PC-9 (cell line): ENCODE measurements around the gene FBXO10. TPM values are rescaled to one million over a fixed set of nuclear protein-coding genes. Genes with fewer than 3 reads are reported as not detected.

Experiments
- BruUV-seq: library from RNA; stranded (reverse); fragments of 400-500 nt; replicated peaks from 2 replicates; lab custom pipeline; 2021; lab: Mats Ljungman, UMichigan
- CTCF ChIA-PET: fragments of 300-600 bp; sonication (Branson Sonifier 250); formaldehyde crosslinking; loops from one replicate; lab custom pipeline; 2022; ENCODE audit warnings: antibody characterized with exemption; lab: Charles Lee
- POLR2A ChIA-PET: fragments of 300-600 bp; sonication (Branson Sonifier 250); formaldehyde crosslinking; loops from one replicate; lab custom pipeline; 2022; ENCODE audit warnings: antibody characterized with exemption; ENCODE audit not compliant: unreplicated experiment; lab: Charles Lee
- DNase-seq, 2 experiments: peaks; one replicate each; pipeline versions ENCODE4 v3.0.0 to v3.0.0-alpha.2; 2015 to 2022; ENCODE audit warnings: mixed read lengths in 1 of 2
- H2AFZ ChIP-seq: fragments of 200-600 bp; sonication (generic); 2 replicates; pipeline ENCODE4 v1.8.1; 2017; ENCODE audit warnings: antibody characterized with exemption
- H3F3A ChIP-seq: fragments of 200-600 bp; sonication (generic); 2 replicates; pipeline ENCODE4 v1.8.1; 2017; ENCODE audit warnings: antibody characterized with exemption, mild to moderate bottlenecking, low read depth; ENCODE audit not compliant: insufficient read depth
- H3K27ac ChIP-seq: fragments of 200-600 bp; sonication (generic); 2 replicates; pipeline ENCODE4 v1.6.1; 2016; ENCODE audit warnings: mixed run types
- H3K27me3 ChIP-seq: fragments of 200-600 bp; sonication (generic); 2 replicates; pipeline ENCODE4 v1.6.1; 2016; ENCODE audit warnings: low read depth, mixed run types; ENCODE audit not compliant: insufficient read depth
- H3K36me3 ChIP-seq: fragments of 200-600 bp; sonication (generic); 2 replicates; pipeline ENCODE4 v1.6.1; 2016; ENCODE audit warnings: low read depth, mixed run types
- H3K4me1 ChIP-seq: fragments of 200-600 bp; sonication (generic); replicated peaks from 2 replicates; pipeline ENCODE4 v1.6.1; 2016; ENCODE audit warnings: mixed run types; ENCODE audit not compliant: insufficient read depth
- H3K4me2 ChIP-seq: fragments of 200-600 bp; sonication (generic); 2 replicates; pipeline ENCODE4 v1.6.1; 2017; ENCODE audit warnings: mixed run types
- H3K4me3 ChIP-seq: fragments of 200-600 bp; sonication (generic); 2 replicates; pipeline ENCODE4 v1.6.1; 2016; ENCODE audit warnings: mixed run types
- H3K79me2 ChIP-seq: fragments of 200-600 bp; sonication (generic); 2 replicates; pipeline ENCODE4 v1.6.1; 2017; ENCODE audit warnings: low read depth, mixed run types
- H3K9me2 ChIP-seq: fragments of 200-600 bp; sonication (generic); 2 replicates; pipeline ENCODE4 v1.8.1; 2017; ENCODE audit warnings: mild to moderate bottlenecking; ENCODE audit not compliant: insufficient read depth
- H3K9me3 ChIP-seq: fragments of 200-600 bp; sonication (generic); 2 replicates; pipeline ENCODE4 v1.8.1; 2016; ENCODE audit warnings: low read depth; ENCODE audit not compliant: insufficient read depth
- H4K20me1 ChIP-seq: fragments of 200-600 bp; sonication (generic); 2 replicates; pipeline ENCODE4 v1.8.1; 2017; ENCODE audit not compliant: insufficient read depth
- EZH2 ChIP-seq: fragments of 200-600 bp; sonication (generic); IDR thresholded peaks from 2 replicates; pipeline ENCODE4 v1.8.0; 2017; ENCODE audit warnings: antibody characterized with exemption, low read depth
- intact Hi-C: fragments of 100-400 bp; cut with micrococcal nuclease; formaldehyde crosslinking; loops from one replicate; pipeline ENCODE4 v1.10.0; 2022; ENCODE audit not compliant: unreplicated experiment
- total RNA-seq: library from RNA; stranded (reverse); gene quantifications from 2 replicates; pipeline ENCODE4 v1.2.3, GENCODE V29; 2021
- TF ChIP-seq, protein P1 (sequence below): fragments of 200-600 bp; sonication (generic); conservative IDR thresholded peaks from 2 replicates; pipeline ENCODE4 v1.6.1; 2017; ENCODE audit warnings: mixed run types, antibody characterized with exemption, mild to moderate bottlenecking, moderate library complexity

FBXO10 gene
- total RNA-seq, 1 experiment from 2014 or later: 3.7 TPM

DNA sequence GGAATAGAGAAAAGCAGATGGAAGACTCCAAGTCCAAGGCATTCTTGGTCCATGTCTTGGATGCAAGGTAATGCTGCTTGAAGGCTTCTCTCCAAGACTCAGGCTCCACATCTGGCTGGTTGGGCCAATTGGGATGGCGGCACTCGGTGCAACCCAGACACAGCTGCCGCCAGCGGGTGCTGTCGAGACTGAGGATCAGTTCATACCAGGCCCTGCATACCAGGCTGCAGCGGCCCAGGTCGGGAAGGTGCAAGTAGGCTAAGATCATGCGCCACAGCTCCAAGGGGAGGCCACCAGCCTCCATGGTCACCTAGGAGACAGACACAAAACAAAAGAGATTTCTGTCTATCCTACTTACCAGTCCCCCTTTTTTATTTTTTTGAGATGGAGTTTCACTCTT, 34.7 kb downstream of the FBXO10 start:
- POLR2A ChIA-PET: no interaction called here
- Histone ChIP-seq H3K4me1 (no peaks in the 10 kb centered on the region), H3K9me3 (no peaks in the 10 kb centered on the region), H3K36me3 (no peaks in the 10 kb centered on the region), H3K27ac (no peak overlapping the region), H3K27me3 (no peaks in the 10 kb centered on the region), H2AFZ (no peak overlapping the region), H3K4me3 (no peak overlapping the region), H3K79me2 (no peaks in the 10 kb centered on the region), H3F3A (no peaks in the 10 kb centered on the region), H4K20me1 (no peaks in the 10 kb centered on the region), H3K4me2 (no peak overlapping the region), H3K9me2 (no peaks in the 10 kb centered on the region)
- no peak for TF ChIP-seq EZH2
- TF ChIP-seq, protein P1, sequence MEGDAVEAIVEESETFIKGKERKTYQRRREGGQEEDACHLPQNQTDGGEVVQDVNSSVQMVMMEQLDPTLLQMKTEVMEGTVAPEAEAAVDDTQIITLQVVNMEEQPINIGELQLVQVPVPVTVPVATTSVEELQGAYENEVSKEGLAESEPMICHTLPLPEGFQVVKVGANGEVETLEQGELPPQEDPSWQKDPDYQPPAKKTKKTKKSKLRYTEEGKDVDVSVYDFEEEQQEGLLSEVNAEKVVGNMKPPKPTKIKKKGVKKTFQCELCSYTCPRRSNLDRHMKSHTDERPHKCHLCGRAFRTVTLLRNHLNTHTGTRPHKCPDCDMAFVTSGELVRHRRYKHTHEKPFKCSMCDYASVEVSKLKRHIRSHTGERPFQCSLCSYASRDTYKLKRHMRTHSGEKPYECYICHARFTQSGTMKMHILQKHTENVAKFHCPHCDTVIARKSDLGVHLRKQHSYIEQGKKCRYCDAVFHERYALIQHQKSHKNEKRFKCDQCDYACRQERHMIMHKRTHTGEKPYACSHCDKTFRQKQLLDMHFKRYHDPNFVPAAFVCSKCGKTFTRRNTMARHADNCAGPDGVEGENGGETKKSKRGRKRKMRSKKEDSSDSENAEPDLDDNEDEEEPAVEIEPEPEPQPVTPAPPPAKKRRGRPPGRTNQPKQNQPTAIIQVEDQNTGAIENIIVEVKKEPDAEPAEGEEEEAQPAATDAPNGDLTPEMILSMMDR: no peak
- intact Hi-C loops: no loop called here
- DNase-seq: no peak
- CTCF ChIA-PET: no interaction called here
- no TSS peak for BruUV-seq

DNA sequence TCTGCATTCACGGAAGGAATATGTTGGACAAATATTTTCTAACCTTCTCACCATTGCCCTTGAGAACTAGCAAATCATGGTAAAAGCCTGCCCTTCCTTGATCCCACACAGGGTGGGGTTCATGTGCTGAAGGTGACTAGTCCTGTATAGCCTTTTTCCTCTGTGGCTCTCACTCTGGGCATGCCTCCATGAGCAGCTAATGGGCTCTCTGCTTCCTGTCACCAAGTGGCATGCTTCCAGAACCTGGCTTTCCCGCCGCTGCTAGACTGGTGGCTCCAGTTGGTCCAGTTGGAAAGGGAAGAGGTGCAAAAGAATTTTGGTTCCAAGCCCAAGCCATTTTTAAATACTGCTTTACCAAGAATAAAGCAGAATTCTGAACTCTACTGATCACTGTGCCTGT, 35.5 kb downstream of the FBXO10 start:
- CTCF ChIA-PET: no interaction called here
- no peaks in the 10 kb centered on the region for H3K27me3 ChIP-seq
- H4K20me1 ChIP-seq: no peaks in the 10 kb centered on the region
- intact Hi-C loops: no loop called here
- no peak overlapping the region for H2AFZ ChIP-seq
- H3K79me2 ChIP-seq: no peaks in the 10 kb centered on the region
- H3F3A ChIP-seq: no peaks in the 10 kb centered on the region
- no peak overlapping the region for H3K4me2 ChIP-seq
- no peaks in the 10 kb centered on the region for H3K4me1 ChIP-seq
- no peak overlapping the region for H3K27ac ChIP-seq
- no peaks in the 10 kb centered on the region for H3K36me3 ChIP-seq
- DNase-seq: peak in 1 of 2 experiments; percentile 25
- H3K4me3 ChIP-seq: no peak overlapping the region
- POLR2A ChIA-PET: interaction anchor here (0.6 kb wide), 1 partner anchor 262 kb away, joined by 6 read pairs; no protein-coding TSS in a partner anchor
- no TSS peak for BruUV-seq
- TF ChIP-seq EZH2: no peak
- TF ChIP-seq, protein P1: no peak
- H3K9me3 ChIP-seq: no peaks in the 10 kb centered on the region
- no peaks in the 10 kb centered on the region for H3K9me2 ChIP-seq

- no peaks in the 10 kb centered on the region for H3F3A ChIP-seq
- H3K27me3 ChIP-seq: no peaks in the 10 kb centered on the region
- H3K4me3 ChIP-seq: no peak overlapping the region
- H3K9me3 ChIP-seq: no peaks in the 10 kb centered on the region
- H3K27ac ChIP-seq: no peak overlapping the region
- POLR2A ChIA-PET: no interaction called here
- no TSS peak for BruUV-seq
- no peak overlapping the region for H3K4me2 ChIP-seq
- no peaks in the 10 kb centered on the region for H4K20me1 ChIP-seq
- no peaks in the 10 kb centered on the region for H3K4me1 ChIP-seq
- no peak for DNase-seq
- intact Hi-C loops: no loop called here
- TF ChIP-seq, protein P1: no peak
- no peak for TF ChIP-seq EZH2
- H2AFZ ChIP-seq: no peak overlapping the region
- no peaks in the 10 kb centered on the region for H3K79me2 ChIP-seq
- CTCF ChIA-PET: no interaction called here
- no peaks in the 10 kb centered on the region for H3K9me2 ChIP-seq
- no peaks in the 10 kb centered on the region for H3K36me3 ChIP-seq
Measured at GRCh38 chr9:37539634-37540033, 36.5 kb downstream of the FBXO10 start.
